GM10266 (cell line): ENCODE results near the gene AJUBA.
A peak's percentile ranks its signal among the peaks of the same experiment; 100 is the strongest.

Source experiments
- DNase-seq: peaks from one replicate; pipeline ENCODE4 v3.0.0; 2012; ENCODE audit errors: extremely low spot score
- CTCF ChIP-seq: IDR thresholded peaks from 2 replicates; pipeline ENCODE4 v1.5.1; 2012; ENCODE audit warnings: mild to moderate bottlenecking, low read depth; ENCODE audit not compliant: control insufficient read depth, insufficient read depth; ENCODE audit errors: missing control alignments

The AJUBA gene

GRCh38 chr14:22929961-22930364 is 52.4 kb downstream of the AJUBA start:
- DNase-seq = no peak
- no peak for TF ChIP-seq CTCF

GRCh38 chr14:22929104-22929960 is 53.0 kb downstream of the AJUBA start, which contains the start of gene PRMT5:
PRMT5 (minus strand) TSS chr14:22929376; CDS start chr14:22929361, 15 bp downstream.
- TF ChIP-seq CTCF = no peak
- DNase-seq = peak; percentile 90

- no peak for DNase-seq
- no peak for TF ChIP-seq CTCF
Measured at GRCh38 chr14:22928237-22929103, 53.9 kb downstream of the AJUBA start.

GRCh38 chr14:22926316-22926715 is 56.0 kb downstream of the AJUBA start:
- TF ChIP-seq CTCF = no peak

GRCh38 chr14:22925513-22925912 is 56.8 kb downstream of the AJUBA start:
- DNase-seq = no peak
- TF ChIP-seq CTCF = no peak

More at GRCh38 chr14:22926316-22926715, 56.0 kb downstream of the AJUBA start:
- DNase-seq = no peak

GRCh38 chr14:22923746-22924145 is 58.6 kb downstream of the AJUBA start:
- no peak for DNase-seq
- TF ChIP-seq CTCF = no peak
